ENCODE measurements around the gene FBXW8. TPM values are rescaled to one million over a fixed set of nuclear protein-coding genes. Genes with fewer than 3 reads are reported as not detected.

The FBXW8 gene
- total RNA-seq, 1 experiment from 2014 or later = 15.6 TPM

DNA sequence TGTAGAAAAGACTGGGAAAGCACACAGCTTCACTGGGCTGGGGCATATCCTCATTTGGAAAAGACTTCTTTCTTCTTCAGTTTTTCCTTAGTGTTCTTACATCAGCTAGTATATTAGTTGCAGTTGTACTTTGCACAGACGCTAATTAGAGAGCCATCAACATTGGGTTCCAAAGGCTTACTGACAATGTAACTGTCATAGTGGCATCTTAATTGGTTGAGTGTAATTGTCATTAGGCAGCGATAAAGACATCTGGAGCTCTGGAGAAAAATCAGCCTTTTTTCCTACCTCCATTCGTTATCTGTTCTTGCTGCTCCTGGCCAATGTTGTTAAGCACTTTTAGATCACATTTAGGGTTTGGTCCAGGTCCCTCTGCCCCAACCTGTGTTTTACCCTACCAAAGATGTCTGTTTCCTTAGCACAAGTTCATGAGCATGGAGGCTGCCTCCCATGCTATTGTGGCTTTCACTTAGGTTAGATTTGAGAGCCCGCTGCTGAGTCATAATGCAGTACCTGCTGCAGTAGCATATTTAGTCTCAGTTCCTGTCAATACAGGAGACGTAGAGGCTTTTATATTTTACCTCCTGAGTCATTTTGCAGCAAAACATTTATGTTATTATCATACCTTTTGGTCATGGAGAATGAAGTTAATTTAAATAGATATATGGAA, 49.2 kb downstream of the FBXW8 start:
- H3K4me3 Mint-ChIP-seq = no peak overlapping the region
- ChIA-PET CTCF (interaction anchor here (0.8 to 1.3 kb wide), 2 partner anchors 9 to 257 kb away, joined by 3 to 5 read pairs; no protein-coding TSS in a partner anchor), POLR2A (no interaction called here)
- TF ChIP-seq, protein P1, sequence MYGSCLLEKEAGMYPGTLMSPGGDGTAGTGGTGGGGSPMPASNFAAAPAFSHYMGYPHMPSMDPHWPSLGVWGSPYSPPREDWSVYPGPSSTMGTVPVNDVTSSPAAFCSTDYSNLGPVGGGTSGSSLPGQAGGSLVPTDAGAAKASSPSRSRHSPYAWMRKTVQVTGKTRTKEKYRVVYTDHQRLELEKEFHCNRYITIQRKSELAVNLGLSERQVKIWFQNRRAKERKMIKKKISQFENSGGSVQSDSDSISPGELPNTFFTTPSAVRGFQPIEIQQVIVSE (CRISPR knock-in tag; IDR thresholded peaks at IDR 0.05; ENCODE audit: borderline replicate concordance) = no peak
- TF ChIP-seq, protein P2, sequence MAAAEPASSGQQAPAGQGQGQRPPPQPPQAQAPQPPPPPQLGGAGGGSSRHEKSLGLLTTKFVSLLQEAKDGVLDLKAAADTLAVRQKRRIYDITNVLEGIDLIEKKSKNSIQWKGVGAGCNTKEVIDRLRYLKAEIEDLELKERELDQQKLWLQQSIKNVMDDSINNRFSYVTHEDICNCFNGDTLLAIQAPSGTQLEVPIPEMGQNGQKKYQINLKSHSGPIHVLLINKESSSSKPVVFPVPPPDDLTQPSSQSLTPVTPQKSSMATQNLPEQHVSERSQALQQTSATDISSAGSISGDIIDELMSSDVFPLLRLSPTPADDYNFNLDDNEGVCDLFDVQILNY (CRISPR knock-in tag; IDR thresholded peaks at IDR 0.05) = no peak
- no peak for TF ChIP-seq ZNF232 (CRISPR knock-in tag; IDR thresholded peaks at IDR 0.05)
- TF ChIP-seq, protein P3, sequence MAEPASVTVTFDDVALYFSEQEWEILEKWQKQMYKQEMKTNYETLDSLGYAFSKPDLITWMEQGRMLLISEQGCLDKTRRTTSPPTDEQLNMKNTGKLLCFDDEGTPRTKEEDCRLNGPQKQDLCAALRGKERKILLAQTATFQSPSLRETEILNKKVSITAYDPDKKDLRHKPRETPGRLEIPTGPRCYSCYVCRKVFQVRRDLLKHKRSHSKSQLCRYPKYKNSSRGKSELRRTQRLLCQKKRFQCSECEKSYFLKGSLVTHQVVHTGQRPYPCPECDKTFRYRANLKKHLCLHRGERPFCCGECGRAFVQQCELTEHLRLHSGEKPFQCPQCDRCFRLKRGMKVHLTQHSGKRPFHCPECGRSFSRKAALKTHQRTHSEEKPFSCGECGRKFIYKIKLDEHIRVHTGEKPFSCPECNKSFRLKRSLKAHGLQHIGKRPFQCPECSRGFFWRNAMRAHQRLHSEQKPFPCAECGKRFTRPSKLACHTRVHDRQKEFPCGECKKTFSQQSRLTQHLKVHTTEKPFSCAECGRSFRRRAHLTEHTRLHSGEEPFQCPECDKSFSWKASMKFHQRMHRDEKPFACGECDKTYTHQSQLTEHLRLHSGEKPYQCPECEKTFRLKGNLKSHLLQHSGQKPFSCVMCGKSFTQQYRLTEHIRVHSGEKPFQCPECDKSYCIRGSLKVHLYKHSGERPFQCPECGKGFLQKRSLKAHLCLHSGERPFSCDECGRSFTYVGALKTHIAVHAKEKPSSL (CRISPR knock-in tag; conservative IDR thresholded peaks at IDR 0.05) = no peak
- no peak for TF ChIP-seq ZNF263 (CRISPR knock-in tag; IDR thresholded peaks at IDR 0.05; ENCODE audit: low read depth)
- no peak for TF ChIP-seq IRF2 (CRISPR knock-in tag; IDR thresholded peaks at IDR 0.05; ENCODE audit: borderline replicate concordance, low read depth)
- no peak for TF ChIP-seq SOX15 (CRISPR knock-in tag; IDR thresholded peaks at IDR 0.05)
- TF ChIP-seq NFE2L1 (CRISPR knock-in tag; IDR thresholded peaks at IDR 0.05) = no peak
- TF ChIP-seq, protein P4, sequence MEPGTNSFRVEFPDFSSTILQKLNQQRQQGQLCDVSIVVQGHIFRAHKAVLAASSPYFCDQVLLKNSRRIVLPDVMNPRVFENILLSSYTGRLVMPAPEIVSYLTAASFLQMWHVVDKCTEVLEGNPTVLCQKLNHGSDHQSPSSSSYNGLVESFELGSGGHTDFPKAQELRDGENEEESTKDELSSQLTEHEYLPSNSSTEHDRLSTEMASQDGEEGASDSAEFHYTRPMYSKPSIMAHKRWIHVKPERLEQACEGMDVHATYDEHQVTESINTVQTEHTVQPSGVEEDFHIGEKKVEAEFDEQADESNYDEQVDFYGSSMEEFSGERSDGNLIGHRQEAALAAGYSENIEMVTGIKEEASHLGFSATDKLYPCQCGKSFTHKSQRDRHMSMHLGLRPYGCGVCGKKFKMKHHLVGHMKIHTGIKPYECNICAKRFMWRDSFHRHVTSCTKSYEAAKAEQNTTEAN (CRISPR knock-in tag; IDR thresholded peaks at IDR 0.05) = no peak
- no peak for TF ChIP-seq ZNF138 (CRISPR knock-in tag; conservative IDR thresholded peaks at IDR 0.05)
- TF ChIP-seq, protein P5, sequence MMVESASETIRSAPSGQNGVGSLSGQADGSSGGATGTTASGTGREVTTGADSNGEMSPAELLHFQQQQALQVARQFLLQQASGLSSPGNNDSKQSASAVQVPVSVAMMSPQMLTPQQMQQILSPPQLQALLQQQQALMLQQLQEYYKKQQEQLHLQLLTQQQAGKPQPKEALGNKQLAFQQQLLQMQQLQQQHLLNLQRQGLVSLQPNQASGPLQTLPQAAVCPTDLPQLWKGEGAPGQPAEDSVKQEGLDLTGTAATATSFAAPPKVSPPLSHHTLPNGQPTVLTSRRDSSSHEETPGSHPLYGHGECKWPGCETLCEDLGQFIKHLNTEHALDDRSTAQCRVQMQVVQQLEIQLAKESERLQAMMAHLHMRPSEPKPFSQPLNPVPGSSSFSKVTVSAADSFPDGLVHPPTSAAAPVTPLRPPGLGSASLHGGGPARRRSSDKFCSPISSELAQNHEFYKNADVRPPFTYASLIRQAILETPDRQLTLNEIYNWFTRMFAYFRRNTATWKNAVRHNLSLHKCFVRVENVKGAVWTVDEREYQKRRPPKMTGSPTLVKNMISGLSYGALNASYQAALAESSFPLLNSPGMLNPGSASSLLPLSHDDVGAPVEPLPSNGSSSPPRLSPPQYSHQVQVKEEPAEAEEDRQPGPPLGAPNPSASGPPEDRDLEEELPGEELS (CRISPR knock-in tag; IDR thresholded peaks at IDR 0.05) = no peak
- TF ChIP-seq, protein P6, sequence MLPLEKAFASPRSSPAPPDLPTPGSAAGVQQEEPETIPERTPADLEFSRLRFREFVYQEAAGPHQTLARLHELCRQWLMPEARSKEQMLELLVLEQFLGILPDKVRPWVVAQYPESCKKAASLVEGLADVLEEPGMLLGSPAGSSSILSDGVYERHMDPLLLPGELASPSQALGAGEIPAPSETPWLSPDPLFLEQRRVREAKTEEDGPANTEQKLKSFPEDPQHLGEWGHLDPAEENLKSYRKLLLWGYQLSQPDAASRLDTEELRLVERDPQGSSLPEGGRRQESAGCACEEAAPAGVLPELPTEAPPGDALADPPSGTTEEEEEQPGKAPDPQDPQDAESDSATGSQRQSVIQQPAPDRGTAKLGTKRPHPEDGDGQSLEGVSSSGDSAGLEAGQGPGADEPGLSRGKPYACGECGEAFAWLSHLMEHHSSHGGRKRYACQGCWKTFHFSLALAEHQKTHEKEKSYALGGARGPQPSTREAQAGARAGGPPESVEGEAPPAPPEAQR (CRISPR knock-in tag; IDR thresholded peaks at IDR 0.05) = no peak
- no peak for TF ChIP-seq SMAD4 (CRISPR knock-in tag; IDR thresholded peaks at IDR 0.05)
- TF ChIP-seq TEAD1 (CRISPR knock-in tag; IDR thresholded peaks at IDR 0.05) = no peak
- TF ChIP-seq, protein P7, sequence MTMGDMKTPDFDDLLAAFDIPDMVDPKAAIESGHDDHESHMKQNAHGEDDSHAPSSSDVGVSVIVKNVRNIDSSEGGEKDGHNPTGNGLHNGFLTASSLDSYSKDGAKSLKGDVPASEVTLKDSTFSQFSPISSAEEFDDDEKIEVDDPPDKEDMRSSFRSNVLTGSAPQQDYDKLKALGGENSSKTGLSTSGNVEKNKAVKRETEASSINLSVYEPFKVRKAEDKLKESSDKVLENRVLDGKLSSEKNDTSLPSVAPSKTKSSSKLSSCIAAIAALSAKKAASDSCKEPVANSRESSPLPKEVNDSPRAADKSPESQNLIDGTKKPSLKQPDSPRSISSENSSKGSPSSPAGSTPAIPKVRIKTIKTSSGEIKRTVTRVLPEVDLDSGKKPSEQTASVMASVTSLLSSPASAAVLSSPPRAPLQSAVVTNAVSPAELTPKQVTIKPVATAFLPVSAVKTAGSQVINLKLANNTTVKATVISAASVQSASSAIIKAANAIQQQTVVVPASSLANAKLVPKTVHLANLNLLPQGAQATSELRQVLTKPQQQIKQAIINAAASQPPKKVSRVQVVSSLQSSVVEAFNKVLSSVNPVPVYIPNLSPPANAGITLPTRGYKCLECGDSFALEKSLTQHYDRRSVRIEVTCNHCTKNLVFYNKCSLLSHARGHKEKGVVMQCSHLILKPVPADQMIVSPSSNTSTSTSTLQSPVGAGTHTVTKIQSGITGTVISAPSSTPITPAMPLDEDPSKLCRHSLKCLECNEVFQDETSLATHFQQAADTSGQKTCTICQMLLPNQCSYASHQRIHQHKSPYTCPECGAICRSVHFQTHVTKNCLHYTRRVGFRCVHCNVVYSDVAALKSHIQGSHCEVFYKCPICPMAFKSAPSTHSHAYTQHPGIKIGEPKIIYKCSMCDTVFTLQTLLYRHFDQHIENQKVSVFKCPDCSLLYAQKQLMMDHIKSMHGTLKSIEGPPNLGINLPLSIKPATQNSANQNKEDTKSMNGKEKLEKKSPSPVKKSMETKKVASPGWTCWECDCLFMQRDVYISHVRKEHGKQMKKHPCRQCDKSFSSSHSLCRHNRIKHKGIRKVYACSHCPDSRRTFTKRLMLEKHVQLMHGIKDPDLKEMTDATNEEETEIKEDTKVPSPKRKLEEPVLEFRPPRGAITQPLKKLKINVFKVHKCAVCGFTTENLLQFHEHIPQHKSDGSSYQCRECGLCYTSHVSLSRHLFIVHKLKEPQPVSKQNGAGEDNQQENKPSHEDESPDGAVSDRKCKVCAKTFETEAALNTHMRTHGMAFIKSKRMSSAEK (CRISPR knock-in tag; IDR thresholded peaks at IDR 0.05; ENCODE audit: borderline replicate concordance) = no peak
- TF ChIP-seq, protein P8, sequence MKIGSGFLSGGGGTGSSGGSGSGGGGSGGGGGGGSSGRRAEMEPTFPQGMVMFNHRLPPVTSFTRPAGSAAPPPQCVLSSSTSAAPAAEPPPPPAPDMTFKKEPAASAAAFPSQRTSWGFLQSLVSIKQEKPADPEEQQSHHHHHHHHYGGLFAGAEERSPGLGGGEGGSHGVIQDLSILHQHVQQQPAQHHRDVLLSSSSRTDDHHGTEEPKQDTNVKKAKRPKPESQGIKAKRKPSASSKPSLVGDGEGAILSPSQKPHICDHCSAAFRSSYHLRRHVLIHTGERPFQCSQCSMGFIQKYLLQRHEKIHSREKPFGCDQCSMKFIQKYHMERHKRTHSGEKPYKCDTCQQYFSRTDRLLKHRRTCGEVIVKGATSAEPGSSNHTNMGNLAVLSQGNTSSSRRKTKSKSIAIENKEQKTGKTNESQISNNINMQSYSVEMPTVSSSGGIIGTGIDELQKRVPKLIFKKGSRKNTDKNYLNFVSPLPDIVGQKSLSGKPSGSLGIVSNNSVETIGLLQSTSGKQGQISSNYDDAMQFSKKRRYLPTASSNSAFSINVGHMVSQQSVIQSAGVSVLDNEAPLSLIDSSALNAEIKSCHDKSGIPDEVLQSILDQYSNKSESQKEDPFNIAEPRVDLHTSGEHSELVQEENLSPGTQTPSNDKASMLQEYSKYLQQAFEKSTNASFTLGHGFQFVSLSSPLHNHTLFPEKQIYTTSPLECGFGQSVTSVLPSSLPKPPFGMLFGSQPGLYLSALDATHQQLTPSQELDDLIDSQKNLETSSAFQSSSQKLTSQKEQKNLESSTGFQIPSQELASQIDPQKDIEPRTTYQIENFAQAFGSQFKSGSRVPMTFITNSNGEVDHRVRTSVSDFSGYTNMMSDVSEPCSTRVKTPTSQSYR (CRISPR knock-in tag; IDR thresholded peaks at IDR 0.05) = no peak
- TF ChIP-seq, protein P9, sequence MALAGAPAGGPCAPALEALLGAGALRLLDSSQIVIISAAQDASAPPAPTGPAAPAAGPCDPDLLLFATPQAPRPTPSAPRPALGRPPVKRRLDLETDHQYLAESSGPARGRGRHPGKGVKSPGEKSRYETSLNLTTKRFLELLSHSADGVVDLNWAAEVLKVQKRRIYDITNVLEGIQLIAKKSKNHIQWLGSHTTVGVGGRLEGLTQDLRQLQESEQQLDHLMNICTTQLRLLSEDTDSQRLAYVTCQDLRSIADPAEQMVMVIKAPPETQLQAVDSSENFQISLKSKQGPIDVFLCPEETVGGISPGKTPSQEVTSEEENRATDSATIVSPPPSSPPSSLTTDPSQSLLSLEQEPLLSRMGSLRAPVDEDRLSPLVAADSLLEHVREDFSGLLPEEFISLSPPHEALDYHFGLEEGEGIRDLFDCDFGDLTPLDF (CRISPR knock-in tag; IDR thresholded peaks at IDR 0.05) = no peak
- no peak for TF ChIP-seq ZNF219 (CRISPR knock-in tag; IDR thresholded peaks at IDR 0.05; ENCODE audit: borderline replicate concordance)
- TF ChIP-seq ZNF317 (CRISPR knock-in tag; IDR thresholded peaks at IDR 0.05; ENCODE audit: borderline replicate concordance, low read depth) = no peak
- no peak for ATAC-seq
- no peaks in the 10 kb centered on the region for H3K9me3 Mint-ChIP-seq
- DNase-seq (ENCODE audit: low spot score) = no peak
- H3K36me3 Mint-ChIP-seq = peaks cover 2% of the 10 kb centered on the region; the same call in 1 of the 2 replicates
- peaks cover 3% of the 10 kb centered on the region; the same call in 1 of the 2 replicates for H3K4me1 Mint-ChIP-seq
- H3K27me3 Mint-ChIP-seq (ENCODE audit: low read depth) = no peaks in the 10 kb centered on the region
- H3K27ac Mint-ChIP-seq = no peak overlapping the region

All from WTC11 (cell line).